A673 (cell line): ENCODE data around the gene WDR37. TPM values are rescaled to one million over a fixed set of nuclear protein-coding genes. Genes with fewer than 3 reads are reported as not detected.
"Not testable (repeated sequence)": the region's sequence is repeated elsewhere in the genome, so short reads cannot be mapped to it uniquely, and the experiment has no call there.

ENCODE experiments used
- BruUV-seq: library from RNA; stranded (reverse); fragments of 400-500 nt; replicated peaks from 2 replicates; lab custom pipeline; 2021; lab: Mats Ljungman, UMichigan
- CTCF ChIA-PET: fragments of 300-600 bp; sonication (Branson Sonifier 250); formaldehyde crosslinking; loops from one replicate; lab custom pipeline; 2022; ENCODE audit warnings: antibody characterized with exemption; lab: Charles Lee
- POLR2A ChIA-PET: fragments of 300-600 bp; sonication (Branson Sonifier 250); formaldehyde crosslinking; loops from one replicate; lab custom pipeline; 2022; ENCODE audit warnings: antibody characterized with exemption; ENCODE audit not compliant: low non-redundant PET; lab: Charles Lee
- DNase-seq: peaks from one replicate; pipeline ENCODE4 v3.0.0-alpha.2; 2015; ENCODE audit warnings: low spot score
- H3K27ac ChIP-seq: fragments of 200-600 bp; sonication (generic); 2 replicates; pipeline ENCODE4 v1.5.1; 2016; ENCODE audit warnings: mixed run types, low read depth, mild to moderate bottlenecking, mixed read lengths, antibody characterized with exemption, low read length; ENCODE audit not compliant: poor library complexity, severe bottlenecking
- H3K27me3 ChIP-seq: fragments of 200-600 bp; sonication (generic); replicated peaks from 2 replicates; pipeline ENCODE4 v1.6.1; 2017; ENCODE audit warnings: mixed run types, low read depth, mild to moderate bottlenecking, mixed read lengths, antibody characterized with exemption, low read length; ENCODE audit not compliant: insufficient read depth, poor library complexity
- H3K36me3 ChIP-seq: fragments of 200-600 bp; sonication (generic); 2 replicates; pipeline ENCODE4 v1.6.1; 2016; ENCODE audit warnings: mixed run types, mild to moderate bottlenecking, mixed read lengths, antibody characterized with exemption, low read length; ENCODE audit not compliant: insufficient read depth, poor library complexity, severe bottlenecking
- H3K4me1 ChIP-seq: fragments of 200-600 bp; sonication (generic); 2 replicates; pipeline ENCODE4 v1.6.1; 2017; ENCODE audit warnings: mixed run types, mild to moderate bottlenecking, mixed read lengths, antibody characterized with exemption, low read length; ENCODE audit not compliant: insufficient read depth, poor library complexity, severe bottlenecking
- H3K4me3 ChIP-seq: fragments of 200-600 bp; sonication (generic); 2 replicates; pipeline ENCODE4 v1.5.1; 2016; ENCODE audit warnings: low read depth, mixed run types, mild to moderate bottlenecking, mixed read lengths, low read length; ENCODE audit not compliant: poor library complexity, severe bottlenecking
- H3K9me3 ChIP-seq: fragments of 200-600 bp; sonication (generic); 2 replicates; pipeline ENCODE4 v1.6.1; 2016; ENCODE audit warnings: mixed run types, low read depth, mild to moderate bottlenecking, mixed read lengths, antibody characterized with exemption, low read length; ENCODE audit not compliant: poor library complexity, severe bottlenecking
- EZH2 ChIP-seq: fragments of 200-600 bp; sonication (generic); IDR thresholded peaks from 2 replicates; pipeline ENCODE4 v1.6.1; 2017; ENCODE audit warnings: borderline replicate concordance, low read depth, mild to moderate bottlenecking, mixed read lengths, antibody characterized with exemption, low read length; ENCODE audit not compliant: poor library complexity, severe bottlenecking
- intact Hi-C: fragments of 100-400 bp; cut with micrococcal nuclease; formaldehyde crosslinking; loops from one replicate; pipeline ENCODE4 v1.10.0; 2022; ENCODE audit not compliant: unreplicated experiment
- total RNA-seq: library from RNA; stranded (reverse); gene quantifications from 2 replicates; pipeline ENCODE4 v1.2.3, GENCODE V29; 2021
- TF ChIP-seq, protein P1 (sequence below): fragments of 300-800, 200-600 bp; sonication (generic); conservative IDR thresholded peaks from 2 replicates; pipeline ENCODE4 v1.5.1; 2017; ENCODE audit warnings: low read depth, mild to moderate bottlenecking, antibody characterized with exemption, low read length, moderate library complexity, mixed read lengths

Gene WDR37
- total RNA-seq, 1 experiment from 2014 or later: 12.6 TPM

DNA sequence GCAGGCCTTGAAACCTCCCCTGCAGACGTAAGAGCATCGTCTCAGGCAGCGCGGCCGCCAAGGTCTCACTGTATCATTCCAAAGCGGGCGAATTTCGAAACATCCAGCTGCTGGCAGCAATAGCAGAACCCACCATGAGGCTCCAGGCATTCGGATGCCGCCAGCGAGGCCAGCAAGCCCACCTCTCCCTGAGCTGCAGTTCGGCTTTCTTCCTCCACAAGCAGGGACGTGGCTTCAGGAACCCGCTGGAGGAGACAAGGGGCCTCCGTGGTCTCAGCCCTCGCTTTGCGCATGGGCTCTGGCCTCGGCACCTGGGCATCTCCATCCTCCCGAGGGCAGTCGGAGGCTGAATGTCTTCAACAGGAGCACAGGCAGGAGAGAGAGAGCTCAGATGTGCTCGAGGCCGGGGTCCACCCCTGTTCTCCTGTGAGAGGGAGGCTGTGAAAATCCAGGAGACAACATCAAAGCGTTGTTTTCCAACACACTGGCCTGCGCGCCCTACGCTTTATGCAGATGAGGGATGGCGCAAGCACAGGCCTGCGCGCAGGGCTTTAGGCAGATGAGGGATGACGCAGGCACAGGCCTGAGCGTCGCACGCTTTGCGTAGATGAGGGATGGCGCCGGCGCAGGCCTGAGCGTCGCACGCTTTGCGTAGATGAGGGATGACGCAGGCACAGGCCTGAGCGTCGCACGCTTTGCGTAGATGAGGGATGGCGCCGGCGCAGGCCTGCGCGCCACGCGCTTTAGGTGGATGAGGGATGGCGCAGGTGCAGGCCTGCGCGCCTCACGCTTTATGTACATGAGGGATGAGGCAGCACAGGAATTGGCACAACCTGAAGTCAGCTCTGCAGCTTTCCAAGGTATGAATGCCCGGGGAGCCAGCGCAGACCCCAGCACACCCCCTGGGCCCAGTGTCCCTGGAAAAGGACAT lies 103.2 kb downstream of the WDR37 start:
- ChIA-PET POLR2A (no interaction called here), CTCF (no interaction called here)

DNA sequence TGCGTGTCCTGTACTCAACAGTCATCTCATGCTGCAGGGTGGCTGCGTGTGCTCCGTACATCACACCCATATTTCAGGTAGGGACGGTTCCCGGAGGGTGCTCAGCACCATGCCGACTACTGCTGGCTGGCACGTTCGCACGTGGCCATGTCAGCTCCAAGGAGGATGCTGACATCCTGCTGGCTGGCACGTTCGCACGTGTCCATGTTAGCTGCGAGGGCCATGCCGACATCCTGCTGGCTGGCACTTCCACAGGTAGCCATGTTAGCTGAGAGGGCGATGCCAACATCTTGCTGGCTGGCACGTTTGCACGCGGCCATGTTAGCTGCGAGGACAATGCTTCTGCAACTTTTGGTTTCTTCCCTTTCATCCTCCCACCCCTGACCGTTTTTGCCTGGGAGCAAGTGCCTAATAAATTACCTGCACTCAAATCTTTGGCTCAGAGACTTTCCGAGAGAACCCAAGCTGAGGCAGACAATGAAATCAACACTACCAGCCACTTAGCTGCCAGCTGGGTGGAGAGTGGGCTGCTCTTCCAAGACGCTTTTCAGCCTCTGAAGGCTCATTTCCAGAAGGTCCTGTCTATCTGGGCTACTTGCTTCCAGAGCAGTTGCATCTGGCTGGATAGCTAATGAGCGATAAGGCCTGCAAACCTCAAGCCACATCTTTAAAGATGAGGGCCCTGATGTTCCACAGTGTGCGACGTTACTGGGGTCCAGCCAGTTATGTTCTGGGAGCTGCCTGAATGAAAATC lies 104.6 kb downstream of the WDR37 start:
- Histone ChIP-seq H3K4me1 (no peaks in the 10 kb centered on the region), H3K9me3 (no peaks in the 10 kb centered on the region), H3K36me3 (no peaks in the 10 kb centered on the region), H3K27me3 (peaks cover 25% of the 10 kb centered on the region), H3K4me3 (no peak overlapping the region), H3K27ac (no peak overlapping the region)
- no TSS peak for BruUV-seq
- ChIA-PET POLR2A (no interaction called here), CTCF (no interaction called here)
- intact Hi-C loops: no loop called here
- TF ChIP-seq, protein P1, sequence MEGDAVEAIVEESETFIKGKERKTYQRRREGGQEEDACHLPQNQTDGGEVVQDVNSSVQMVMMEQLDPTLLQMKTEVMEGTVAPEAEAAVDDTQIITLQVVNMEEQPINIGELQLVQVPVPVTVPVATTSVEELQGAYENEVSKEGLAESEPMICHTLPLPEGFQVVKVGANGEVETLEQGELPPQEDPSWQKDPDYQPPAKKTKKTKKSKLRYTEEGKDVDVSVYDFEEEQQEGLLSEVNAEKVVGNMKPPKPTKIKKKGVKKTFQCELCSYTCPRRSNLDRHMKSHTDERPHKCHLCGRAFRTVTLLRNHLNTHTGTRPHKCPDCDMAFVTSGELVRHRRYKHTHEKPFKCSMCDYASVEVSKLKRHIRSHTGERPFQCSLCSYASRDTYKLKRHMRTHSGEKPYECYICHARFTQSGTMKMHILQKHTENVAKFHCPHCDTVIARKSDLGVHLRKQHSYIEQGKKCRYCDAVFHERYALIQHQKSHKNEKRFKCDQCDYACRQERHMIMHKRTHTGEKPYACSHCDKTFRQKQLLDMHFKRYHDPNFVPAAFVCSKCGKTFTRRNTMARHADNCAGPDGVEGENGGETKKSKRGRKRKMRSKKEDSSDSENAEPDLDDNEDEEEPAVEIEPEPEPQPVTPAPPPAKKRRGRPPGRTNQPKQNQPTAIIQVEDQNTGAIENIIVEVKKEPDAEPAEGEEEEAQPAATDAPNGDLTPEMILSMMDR: no peak
- no peak for TF ChIP-seq EZH2
- DNase-seq: no peak

More for the DNA sequence above, 103.2 kb downstream of the WDR37 start:
- intact Hi-C loops: no loop called here
- Histone ChIP-seq H3K27me3 (peaks cover 16% of the 10 kb centered on the region), H3K27ac (no peak overlapping the region), H3K9me3 (no peaks in the 10 kb centered on the region), H3K36me3 (no peaks in the 10 kb centered on the region), H3K4me1 (no peaks in the 10 kb centered on the region), H3K4me3 (no peak overlapping the region)
- TF ChIP-seq, protein P1: no peak
- no peak for TF ChIP-seq EZH2
- no TSS peak for BruUV-seq
- no peak for DNase-seq

DNA sequence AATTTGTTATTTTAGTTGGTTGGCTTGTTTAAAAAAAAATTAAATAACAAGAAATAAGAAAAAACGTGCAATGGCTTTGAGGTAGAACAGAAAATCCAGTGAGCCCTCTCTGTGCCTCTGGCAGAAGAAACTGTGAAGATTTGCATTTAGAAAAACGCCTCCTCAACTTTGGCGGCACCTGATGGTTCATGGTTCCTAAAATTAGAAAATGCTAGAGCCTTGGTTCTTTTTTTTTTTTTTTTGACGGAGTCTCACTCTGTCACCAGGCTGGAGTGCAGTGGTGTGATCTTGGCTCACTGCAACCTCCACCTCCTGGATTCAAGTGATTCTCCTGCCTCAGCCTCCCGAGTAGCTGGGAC lies 105.1 kb downstream of the WDR37 start:
- H3K9me3 ChIP-seq, DNase-seq, BruUV-seq, intact Hi-C loops, H3K27ac ChIP-seq, CTCF ChIA-PET, POLR2A ChIA-PET, H3K36me3 ChIP-seq, H3K4me3 ChIP-seq, H3K4me1 ChIP-seq: not testable (repeated sequence)
- H3K27me3 ChIP-seq: peaks cover 30% of the 10 kb centered on the region
